ENCODE data around the gene IL1B.

The IL1B gene

GRCh38 chr2:112789186-112789585 is 47.4 kb downstream of the IL1B start:
- no peaks in the 10 kb centered on the region for H3F3A ChIP-seq (ENCODE audit: control insufficient read depth, insufficient read depth)
- H3K27me3 ChIP-seq (ENCODE audit: control insufficient read depth, low read length) = no peaks in the 10 kb centered on the region
- TF ChIP-seq CTCF (IDR thresholded peaks at IDR 0.05; ENCODE audit: low read depth, low read length, poor library complexity, severe bottlenecking) (no peak), EZH2phosphoT487 (IDR thresholded peaks at IDR 0.05; ENCODE audit: borderline replicate concordance, low read length) (no peak)
- no peaks in the 10 kb centered on the region for H3K9me3 ChIP-seq (ENCODE audit: control insufficient read depth, insufficient read depth, low read length)
- peaks cover 13% of the 10 kb centered on the region for H3K4me1 ChIP-seq (ENCODE audit: control insufficient read depth, low read length)
- H3K36me3 ChIP-seq (ENCODE audit: control insufficient read depth, low read length) = no peaks in the 10 kb centered on the region
- H3K4me3 ChIP-seq (ENCODE audit: low read length) = no peak overlapping the region
- H3K4me2 ChIP-seq (ENCODE audit: low read length) = no peak overlapping the region
- no peaks in the 10 kb centered on the region for H3K79me2 ChIP-seq (ENCODE audit: control insufficient read depth, low read length)
- no peak overlapping the region for H3K27ac ChIP-seq (ENCODE audit: low read depth, low read length)
- H4K20me1 ChIP-seq (ENCODE audit: control insufficient read depth, insufficient read depth, low read depth, low read length) = no peaks in the 10 kb centered on the region
- H3K9me2 ChIP-seq (replicated peaks; ENCODE audit: control insufficient read depth, low read length) = no peaks in the 10 kb centered on the region

- H3K27ac ChIP-seq (ENCODE audit: low read depth, low read length) = no peak overlapping the region
- no peaks in the 10 kb centered on the region for H3K36me3 ChIP-seq (ENCODE audit: control insufficient read depth, low read length)
- H3F3A ChIP-seq (ENCODE audit: control insufficient read depth, insufficient read depth) = no peaks in the 10 kb centered on the region
- H3K4me3 ChIP-seq (ENCODE audit: low read length) = no peak overlapping the region
- no peaks in the 10 kb centered on the region for H3K9me2 ChIP-seq (replicated peaks; ENCODE audit: control insufficient read depth, low read length)
- no peaks in the 10 kb centered on the region for H3K27me3 ChIP-seq (ENCODE audit: control insufficient read depth, low read length)
- H3K4me2 ChIP-seq (ENCODE audit: low read length) = no peak overlapping the region
- no peaks in the 10 kb centered on the region for H3K79me2 ChIP-seq (ENCODE audit: control insufficient read depth, low read length)
- peaks cover 7% of the 10 kb centered on the region for H3K4me1 ChIP-seq (ENCODE audit: control insufficient read depth, low read length)
- no peaks in the 10 kb centered on the region for H4K20me1 ChIP-seq (ENCODE audit: control insufficient read depth, insufficient read depth, low read depth, low read length)
- TF ChIP-seq CTCF (IDR thresholded peaks at IDR 0.05; ENCODE audit: low read depth, low read length, poor library complexity, severe bottlenecking) (no peak), EZH2phosphoT487 (IDR thresholded peaks at IDR 0.05; ENCODE audit: borderline replicate concordance, low read length) (no peak)
- no peaks in the 10 kb centered on the region for H3K9me3 ChIP-seq (ENCODE audit: control insufficient read depth, insufficient read depth, low read length)
Observed at GRCh38 chr2:112788653-112789052, 47.9 kb downstream of the IL1B start.

GRCh38 chr2:112787729-112788393 is 48.7 kb downstream of the IL1B start:
- Histone ChIP-seq H3K9me3 (ENCODE audit: control insufficient read depth, insufficient read depth, low read length) (no peaks in the 10 kb centered on the region), H3K79me2 (ENCODE audit: control insufficient read depth, low read length) (no peaks in the 10 kb centered on the region), H4K20me1 (ENCODE audit: control insufficient read depth, insufficient read depth, low read depth, low read length) (no peaks in the 10 kb centered on the region), H3K27me3 (ENCODE audit: control insufficient read depth, low read length) (no peaks in the 10 kb centered on the region), H3K27ac (ENCODE audit: low read depth, low read length) (no peak overlapping the region), H3K9me2 (replicated peaks; ENCODE audit: control insufficient read depth, low read length) (no peaks in the 10 kb centered on the region), H3K4me3 (ENCODE audit: low read length) (no peak overlapping the region), H3K4me2 (ENCODE audit: low read length) (no peak overlapping the region), H3K4me1 (ENCODE audit: control insufficient read depth, low read length) (peaks cover 7% of the 10 kb centered on the region), H3F3A (ENCODE audit: control insufficient read depth, insufficient read depth) (no peaks in the 10 kb centered on the region), H3K36me3 (ENCODE audit: control insufficient read depth, low read length) (no peaks in the 10 kb centered on the region)
- TF ChIP-seq CTCF (IDR thresholded peaks at IDR 0.05; ENCODE audit: low read depth, low read length, poor library complexity, severe bottlenecking) (no peak), EZH2phosphoT487 (IDR thresholded peaks at IDR 0.05; ENCODE audit: borderline replicate concordance, low read length) (no peak)

Measured in DOHH2 (cell line).